GM12875 (cell line): ENCODE data around the gene PNRC2.
A peak's percentile ranks its signal among the peaks of the same experiment; 100 is the strongest.

ENCODE experiments used
- H3K4me3 ChIP-seq: one replicate; pipeline ENCODE4 v1.5.1; 2011; ENCODE audit warnings: low read depth, low read length, control low read depth
- TF ChIP-seq, protein P1 (sequence below): IDR thresholded peaks from 2 replicates; pipeline ENCODE4 v1.5.1; 2011; ENCODE audit warnings: low read depth, mild to moderate bottlenecking, control low read depth, inconsistent platforms, low read length, moderate library complexity, borderline replicate concordance; ENCODE audit not compliant: insufficient read depth

PNRC2 gene, protein sequence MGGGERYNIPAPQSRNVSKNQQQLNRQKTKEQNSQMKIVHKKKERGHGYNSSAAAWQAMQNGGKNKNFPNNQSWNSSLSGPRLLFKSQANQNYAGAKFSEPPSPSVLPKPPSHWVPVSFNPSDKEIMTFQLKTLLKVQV

DNA sequence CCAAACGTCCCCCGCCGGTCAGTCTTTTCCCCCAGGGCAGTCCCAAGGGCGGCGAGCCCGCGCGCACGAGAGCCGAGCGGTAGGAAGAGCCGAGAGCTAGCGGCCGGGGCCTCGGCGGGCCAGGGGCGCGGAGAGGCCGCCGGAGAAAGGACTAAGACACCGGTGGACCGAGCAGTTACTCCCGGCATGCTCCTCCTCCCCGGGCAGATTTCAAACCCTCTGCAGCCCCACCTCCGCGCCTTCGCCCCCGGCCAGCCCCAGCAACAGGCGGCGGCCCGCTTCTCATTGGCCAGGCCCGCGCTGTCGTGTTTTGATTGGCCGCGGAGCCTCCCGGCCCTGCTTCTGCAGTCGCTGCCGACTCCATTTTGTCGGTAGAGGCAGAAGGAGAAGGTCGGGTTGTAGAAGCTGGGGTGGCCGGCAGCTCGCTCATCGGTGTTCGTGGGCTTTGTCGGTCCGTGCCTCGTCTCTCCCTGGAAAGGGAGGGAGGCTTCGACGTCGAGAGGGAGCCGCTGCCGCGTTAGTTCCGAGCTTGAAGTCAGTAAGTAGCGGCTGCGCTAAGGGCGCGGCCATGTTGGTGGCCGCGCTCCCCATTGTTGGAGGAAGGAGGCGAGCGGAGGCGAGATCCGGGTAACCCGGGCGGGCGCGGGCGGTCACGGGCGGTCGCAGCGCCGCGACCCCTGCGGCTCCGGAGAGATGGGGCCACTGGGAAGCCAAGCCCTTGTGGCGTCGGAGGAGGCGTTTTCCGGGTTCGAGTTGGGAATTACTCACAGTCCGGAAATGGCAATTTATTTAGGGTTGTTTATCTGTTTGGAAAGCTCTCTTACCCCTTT lies at the start of gene PNRC2:
PNRC2 (plus strand) TSS at position 368 of the 830 bp plus-strand sequence. CDS start 1,630 bp downstream, outside the sequence.
- H3K4me3 ChIP-seq = peak within 1 kb of the TSS; percentile 84
- TF ChIP-seq, protein P1, sequence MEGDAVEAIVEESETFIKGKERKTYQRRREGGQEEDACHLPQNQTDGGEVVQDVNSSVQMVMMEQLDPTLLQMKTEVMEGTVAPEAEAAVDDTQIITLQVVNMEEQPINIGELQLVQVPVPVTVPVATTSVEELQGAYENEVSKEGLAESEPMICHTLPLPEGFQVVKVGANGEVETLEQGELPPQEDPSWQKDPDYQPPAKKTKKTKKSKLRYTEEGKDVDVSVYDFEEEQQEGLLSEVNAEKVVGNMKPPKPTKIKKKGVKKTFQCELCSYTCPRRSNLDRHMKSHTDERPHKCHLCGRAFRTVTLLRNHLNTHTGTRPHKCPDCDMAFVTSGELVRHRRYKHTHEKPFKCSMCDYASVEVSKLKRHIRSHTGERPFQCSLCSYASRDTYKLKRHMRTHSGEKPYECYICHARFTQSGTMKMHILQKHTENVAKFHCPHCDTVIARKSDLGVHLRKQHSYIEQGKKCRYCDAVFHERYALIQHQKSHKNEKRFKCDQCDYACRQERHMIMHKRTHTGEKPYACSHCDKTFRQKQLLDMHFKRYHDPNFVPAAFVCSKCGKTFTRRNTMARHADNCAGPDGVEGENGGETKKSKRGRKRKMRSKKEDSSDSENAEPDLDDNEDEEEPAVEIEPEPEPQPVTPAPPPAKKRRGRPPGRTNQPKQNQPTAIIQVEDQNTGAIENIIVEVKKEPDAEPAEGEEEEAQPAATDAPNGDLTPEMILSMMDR = no peak

DNA sequence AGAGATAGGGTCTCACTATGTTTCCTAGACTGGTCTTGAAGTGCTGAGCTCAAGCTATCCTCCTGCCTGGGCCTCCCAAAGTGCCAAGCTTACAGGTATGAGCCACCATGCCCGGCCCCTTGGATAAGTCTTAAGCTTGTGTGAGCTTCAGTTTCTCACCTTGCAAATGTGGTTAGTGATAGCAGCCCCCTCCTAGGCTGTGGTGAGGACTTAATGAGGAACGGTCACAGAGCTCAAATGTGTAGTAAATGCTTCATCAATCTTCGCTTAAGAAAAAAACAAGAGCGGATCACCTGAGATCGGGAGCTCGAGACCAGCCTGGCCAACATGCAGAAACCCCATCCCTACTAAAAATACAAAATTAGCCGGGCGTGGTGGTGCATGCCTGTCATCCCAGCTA lies 49.5 kb upstream of the PNRC2 start:
- H3K4me3 ChIP-seq = peak overlapping the region; percentile 46
- TF ChIP-seq, protein P1 = no peak

DNA sequence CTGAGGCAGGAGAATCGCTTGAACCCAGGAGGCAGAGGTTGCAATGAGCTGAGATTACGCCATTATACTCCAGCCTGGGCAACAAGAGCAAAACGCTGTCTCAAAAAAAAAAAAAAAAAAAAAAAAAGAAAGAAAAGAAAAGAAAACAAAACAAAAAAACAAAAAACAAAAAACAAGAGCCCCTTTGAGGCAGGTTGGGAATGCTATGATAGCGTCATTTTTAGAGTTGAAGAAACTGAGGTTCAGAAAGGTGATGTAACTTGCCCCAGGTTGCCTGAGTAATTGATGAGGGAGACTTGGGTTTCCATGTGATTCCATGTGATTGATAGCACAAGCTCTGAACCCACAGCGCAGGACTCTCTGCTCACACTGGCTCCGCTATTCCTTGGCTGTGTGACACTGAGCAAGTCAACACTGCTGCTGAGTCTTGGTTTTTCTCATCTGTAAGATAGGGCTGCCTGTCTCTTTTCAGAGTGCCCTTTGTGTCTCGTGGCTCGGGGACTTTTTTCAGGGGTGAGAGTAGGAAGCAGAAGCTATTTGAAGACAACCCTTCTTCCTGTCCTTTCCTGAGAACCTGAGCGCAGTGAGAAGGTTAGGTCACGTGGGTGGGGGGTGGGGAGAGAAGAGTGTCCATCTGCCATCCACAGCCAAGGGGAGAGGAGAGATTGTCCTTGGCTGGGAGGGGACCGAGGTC lies 48.9 kb upstream of the PNRC2 start:
- TF ChIP-seq, protein P1 = no peak
- peak overlapping the region; percentile 67 for H3K4me3 ChIP-seq

DNA sequence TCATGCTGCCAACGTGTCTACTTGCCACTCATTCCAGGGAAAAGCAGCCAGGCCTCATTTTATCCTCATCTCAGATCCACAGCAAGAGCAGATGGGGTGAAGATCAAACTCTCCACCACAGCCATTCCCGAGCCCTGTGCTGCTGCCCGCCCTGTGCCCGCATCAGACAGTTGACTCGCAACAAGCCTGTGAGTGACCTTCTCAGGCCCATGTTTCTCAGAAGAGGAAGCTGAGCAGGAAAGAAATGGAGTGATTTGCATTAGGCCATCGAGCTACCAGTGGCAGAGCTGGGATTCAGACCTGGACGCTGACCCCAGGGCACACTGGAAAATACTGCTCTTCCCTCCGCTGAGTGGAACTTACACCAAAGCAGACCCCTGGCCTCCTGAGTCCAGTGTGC lies 47.7 kb upstream of the PNRC2 start:
- H3K4me3 ChIP-seq = peak overlapping the region; percentile 67
- TF ChIP-seq, protein P1 = no peak

DNA sequence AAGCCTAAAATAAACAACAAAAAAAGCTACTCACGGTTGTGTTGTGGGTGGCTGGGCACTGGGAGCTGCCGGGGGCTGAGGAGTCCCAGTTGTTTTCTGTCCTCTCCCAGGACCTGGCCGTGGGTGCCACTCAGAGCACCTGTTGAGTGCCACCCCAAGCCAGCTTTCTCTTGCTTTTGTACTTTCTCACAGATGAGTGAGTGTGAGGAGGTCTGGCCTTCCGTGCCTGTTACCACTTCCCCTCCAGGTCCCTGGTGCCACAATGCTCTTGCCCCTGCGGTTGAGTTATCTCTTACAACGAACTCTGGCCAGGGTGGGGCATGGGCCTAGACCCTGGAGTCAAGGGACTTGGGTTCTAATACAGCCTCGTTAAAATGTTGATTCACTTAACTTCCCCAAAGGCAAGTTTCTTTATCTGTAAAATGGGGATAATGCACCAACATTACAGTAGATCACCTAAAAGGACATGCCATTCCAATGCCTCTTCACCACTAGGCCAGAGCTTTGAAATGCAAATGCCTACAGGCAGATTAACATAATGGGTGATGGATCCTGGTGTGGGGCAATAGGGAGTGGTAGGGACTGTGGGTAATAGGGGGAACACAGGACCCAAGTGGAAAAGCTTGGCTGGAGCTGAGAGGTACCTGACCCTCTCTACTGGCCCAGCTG lies 46.3 kb upstream of the PNRC2 start, which contains the start of gene CNR2:
CNR2 (minus strand) TSS at position 151 of the 669 bp plus-strand sequence. CDS start 37,745 bp downstream, outside the sequence.
- H3K4me3 ChIP-seq = peak within 1 kb of the TSS; percentile 67
- TF ChIP-seq, protein P1 = no peak

- TF ChIP-seq, protein P1 = no peak
- no peak overlapping the region for H3K4me3 ChIP-seq
Measured at GRCh38 chr1:23914921-23915320, 44.7 kb upstream of the PNRC2 start.
